SK-N-SH treated with all-trans-retinoic acid at 6 μM for 48 hours (cell line): ENCODE results near the gene PEBP1.

Source experiments
- ARNTL ChIP-seq: fragments of 450-650 bp; formaldehyde crosslinking; IDR thresholded peaks from 2 replicates; pipeline ENCODE4 v1.5.0; 2020; ENCODE audit warnings: low read depth, mild to moderate bottlenecking, moderate library complexity, borderline replicate concordance
- RARB ChIP-seq: fragments of 250-450 bp; sonication (Bioruptor Pico); IDR thresholded peaks from 2 replicates; pipeline ENCODE4 v1.8.0; 2021; ENCODE audit warnings: mild to moderate bottlenecking, moderate library complexity
- ZFP3 ChIP-seq: fragments of 250-450 bp; sonication (Bioruptor Pico); IDR thresholded peaks from 2 replicates; pipeline ENCODE4 v1.5.0; 2020; ENCODE audit warnings: mild to moderate bottlenecking, moderate library complexity

GRCh38 chr12:118107694-118108093 is 28.2 kb upstream of the PEBP1 start:
- TF ChIP-seq ZFP3 = no peak
- TF ChIP-seq RARB (CRISPR knock-in tag) = no peak
- TF ChIP-seq ARNTL = no peak
